HG03280 (cell line): Measurements from ENCODE around the gene BRINP2.
A peak's percentile ranks its signal among the peaks of the same experiment; 100 is the strongest.

Source experiments
- ATAC-seq: cut with Tn5 transposase; IDR thresholded peaks from one replicate; pipeline ENCODE4 v1.9.1; 2021; ENCODE audit warnings: mild to moderate bottlenecking, moderate library complexity; ENCODE audit not compliant: unreplicated experiment

The BRINP2 gene

DNA sequence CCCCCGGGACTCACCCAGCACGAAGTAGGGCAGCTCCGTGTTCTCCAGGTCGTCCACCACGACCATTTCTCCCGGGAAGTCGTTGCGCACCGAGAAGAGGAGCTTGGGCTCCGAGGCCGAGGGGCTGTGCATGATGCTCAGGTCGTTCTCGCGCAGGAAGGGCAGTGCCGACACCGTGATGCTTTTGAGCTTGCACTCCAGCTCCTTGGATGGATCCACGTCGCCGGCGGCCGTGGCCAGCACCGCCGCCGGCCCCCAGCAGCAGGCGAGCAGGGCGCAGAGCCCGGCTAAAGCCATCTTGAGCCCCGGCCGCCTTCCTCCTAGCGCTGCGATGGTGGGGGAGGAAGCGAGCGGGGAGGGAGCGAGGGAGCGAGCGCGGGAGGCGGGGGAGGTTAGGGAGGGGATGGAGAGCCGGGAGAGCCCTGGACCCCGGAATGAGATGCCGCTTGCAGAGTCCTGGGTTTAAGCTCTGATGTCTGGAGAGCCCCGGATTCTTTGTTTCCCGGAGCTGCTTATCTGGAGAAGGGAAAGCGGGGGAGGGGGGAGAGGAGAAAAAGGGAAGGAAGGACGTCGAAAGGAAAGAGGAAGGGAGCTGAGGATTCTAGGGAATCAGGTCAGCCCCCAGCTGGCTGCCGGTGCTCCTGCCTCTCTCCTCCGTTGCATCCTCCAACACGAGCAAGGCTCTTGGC is 6.2 kb upstream of the BRINP2 start, which contains the start of gene ASTN1:
Gene ASTN1, minus strand, starts transcription at position 333 of the 689 bp plus-strand sequence. Its CDS starts 36 bp downstream, at position 297.
- ATAC-seq = no peak

DNA sequence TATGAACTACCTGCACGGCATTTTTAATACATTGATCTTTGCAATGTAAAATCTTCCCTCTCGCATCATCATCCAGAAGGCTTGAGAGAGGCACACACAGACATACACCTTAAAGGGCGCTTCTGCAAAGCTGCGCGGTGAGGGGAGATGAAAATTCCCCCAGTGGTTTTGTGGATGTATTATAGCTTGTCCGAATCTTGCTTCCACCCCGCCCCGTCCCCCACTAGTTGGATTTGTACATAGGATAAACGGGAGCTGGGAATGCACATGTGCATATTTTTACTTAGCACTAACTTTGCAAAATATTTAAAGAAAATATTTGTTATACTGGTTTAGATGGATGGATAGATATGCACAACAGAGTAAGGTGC is 5.7 kb upstream of the BRINP2 start:
- ATAC-seq = no peak

DNA sequence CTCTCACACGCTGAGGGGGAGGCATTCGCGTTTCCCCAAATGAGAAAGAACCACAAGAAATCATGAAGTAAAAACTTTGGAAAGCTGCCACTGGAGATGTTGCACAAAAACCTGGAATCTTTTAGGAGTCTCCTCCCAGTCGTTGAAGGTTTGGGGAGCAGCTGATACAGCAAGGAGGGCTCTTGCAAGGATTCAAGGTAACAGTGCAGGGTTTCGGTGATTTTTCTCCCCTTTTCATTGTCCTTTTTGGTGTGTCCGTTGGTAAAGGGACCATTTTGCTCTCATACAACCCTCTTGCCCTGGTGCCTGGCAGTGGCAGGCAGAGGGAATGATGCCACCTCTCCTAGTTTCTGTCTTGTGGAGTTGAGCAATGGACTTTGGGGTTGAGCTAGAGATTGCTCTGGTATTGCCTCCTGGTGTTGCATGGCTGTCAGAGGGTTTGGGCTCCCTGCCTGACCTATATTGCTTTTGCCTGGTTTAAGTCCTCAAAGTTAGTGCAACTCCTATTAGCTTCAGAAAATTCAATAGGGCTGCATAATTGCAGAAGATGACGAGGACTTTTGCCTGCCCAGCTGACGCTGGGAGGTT is 872 bp downstream of the BRINP2 start:
- no peak for ATAC-seq

DNA sequence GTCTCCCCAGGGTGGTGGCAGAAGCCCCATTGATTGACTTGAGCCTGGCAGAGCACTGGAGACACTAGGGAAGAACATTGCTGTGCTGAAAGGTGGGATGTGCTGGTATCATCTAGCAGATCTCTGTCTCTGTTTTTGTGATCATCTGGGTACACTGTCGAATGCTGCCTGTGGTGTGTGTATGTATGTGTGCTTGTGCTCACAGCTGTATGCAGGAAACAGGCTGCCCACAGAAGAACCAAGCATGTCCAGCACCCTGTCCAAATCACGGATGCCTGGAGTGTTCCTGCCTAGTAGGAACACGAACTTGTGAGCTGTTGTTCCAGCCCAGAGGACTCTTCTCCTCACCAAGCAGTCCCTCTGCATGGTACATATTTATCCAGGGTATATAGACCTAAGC is 1.5 kb downstream of the BRINP2 start:
- no peak for ATAC-seq

DNA sequence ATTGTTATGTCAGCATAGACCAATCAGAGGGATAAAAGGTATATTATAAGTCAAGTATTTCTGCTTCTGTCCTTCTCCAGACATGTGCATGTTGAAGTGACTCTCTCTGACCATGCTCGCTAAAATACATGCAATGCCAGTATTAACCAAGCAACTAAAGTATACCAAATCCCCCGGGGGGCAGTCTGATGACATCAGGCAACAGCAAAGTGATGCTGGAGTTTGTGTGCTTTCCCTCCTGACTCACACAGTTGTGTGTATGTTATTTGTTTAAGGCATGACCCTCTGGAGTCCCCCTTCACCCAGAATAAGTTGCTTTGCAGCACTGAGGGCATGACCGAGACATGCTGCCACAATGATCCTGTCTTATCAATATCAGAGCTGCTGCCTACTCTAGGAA is 2.1 kb downstream of the BRINP2 start:
- no peak for ATAC-seq

DNA sequence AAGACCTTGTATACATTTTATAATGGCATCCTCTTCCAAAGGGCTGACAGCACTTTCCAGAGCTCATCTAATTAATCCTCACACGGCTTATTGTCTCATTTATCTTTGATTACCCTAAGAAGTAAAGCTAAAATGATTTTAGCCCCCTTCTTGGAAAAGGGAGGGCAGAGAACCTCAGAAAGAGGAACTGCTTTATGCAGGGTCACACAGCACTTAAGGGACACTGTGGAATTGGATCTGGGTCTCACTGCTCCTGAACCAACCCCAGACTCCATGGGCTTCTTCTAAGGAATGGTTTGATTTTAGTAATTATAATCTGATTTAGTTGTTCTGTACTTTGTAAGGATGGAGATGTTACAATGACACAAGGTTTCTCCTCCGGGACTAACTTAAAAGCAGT is 3.2 kb downstream of the BRINP2 start:
- no peak for ATAC-seq

DNA sequence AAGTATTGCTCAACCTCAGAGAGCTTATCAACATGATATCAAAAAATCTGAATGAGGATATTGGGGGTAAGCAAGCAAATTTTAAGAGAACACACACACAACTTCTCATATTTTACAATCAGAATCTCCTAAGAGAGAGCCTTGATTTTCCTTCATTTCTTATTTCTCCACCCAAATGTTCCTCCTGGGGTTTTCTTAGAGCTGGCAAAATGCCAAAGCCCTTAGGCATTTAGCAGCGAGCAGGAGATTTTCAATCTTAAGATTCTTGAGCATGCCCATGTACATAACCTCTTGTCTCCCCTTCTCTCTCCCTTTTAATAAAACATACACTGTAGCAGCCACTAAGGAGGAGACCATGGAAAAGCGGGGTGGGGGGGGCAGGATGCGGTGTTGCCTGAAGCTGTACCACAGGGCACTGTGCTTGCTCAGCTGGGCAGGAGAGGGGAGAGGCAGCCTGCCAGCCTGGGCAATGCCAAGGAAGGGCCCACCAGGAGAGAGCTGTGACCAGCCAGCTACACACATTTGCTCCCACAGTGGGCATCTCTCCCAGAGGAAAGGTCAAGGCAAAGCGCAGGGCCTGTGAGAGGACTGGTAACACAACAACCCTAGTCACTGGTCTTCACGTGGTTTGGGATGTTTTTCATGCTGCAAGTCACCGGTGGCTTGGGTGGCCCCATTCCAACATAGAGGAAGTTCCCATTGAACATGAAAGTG is 4.3 kb downstream of the BRINP2 start:
- no peak for ATAC-seq

DNA sequence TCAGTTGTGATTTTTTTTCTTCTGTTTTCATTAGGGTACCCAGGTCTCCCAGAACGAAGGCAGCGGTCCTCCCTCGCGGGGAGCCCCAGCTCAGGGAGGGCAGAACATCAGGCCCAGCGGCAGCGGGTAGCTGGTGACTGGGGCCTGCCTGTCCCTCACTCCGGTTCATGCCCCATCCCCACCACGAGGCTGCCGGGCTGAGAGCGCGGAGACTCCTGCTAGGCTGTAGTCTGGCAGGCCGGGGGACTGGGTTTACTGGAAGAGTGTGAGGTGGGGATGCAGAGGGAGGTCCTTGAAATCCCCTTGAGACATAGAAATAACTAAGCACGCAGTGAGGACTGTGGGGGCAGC is 10.5 kb downstream of the BRINP2 start:
- no peak for ATAC-seq

DNA sequence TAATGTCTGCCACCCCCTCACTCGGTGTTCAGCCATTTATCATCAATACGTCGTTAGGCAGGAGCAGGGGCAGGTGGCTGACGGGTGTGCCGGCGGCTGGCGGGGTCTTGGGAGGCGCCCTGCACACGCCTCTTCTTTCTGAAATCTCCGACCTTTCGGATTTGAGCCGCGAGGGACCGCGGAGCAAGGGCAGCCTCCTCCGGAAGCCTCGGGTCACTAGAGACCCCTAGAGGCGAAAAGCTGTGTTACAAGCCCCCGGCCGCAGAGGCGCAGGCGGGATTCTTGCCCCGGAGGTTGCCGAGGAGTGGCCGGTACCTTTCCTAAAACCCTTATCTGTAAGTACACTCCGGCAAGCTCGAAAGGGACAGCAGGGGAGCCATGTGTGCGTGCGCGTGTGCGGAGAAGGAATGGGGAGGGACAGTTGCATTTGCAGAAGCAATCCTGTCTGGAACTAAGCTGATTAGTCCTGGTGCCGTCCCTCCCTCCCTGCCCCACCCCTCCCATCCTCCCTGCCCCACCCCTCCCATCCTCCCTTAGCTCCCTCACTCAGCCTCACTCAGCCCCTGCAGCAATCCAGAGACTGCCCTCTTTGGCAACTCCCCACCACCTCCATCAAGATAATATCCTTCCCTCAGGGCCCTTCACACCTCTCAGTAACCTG is 11.0 kb downstream of the BRINP2 start:
- peak; percentile 95 for ATAC-seq

DNA sequence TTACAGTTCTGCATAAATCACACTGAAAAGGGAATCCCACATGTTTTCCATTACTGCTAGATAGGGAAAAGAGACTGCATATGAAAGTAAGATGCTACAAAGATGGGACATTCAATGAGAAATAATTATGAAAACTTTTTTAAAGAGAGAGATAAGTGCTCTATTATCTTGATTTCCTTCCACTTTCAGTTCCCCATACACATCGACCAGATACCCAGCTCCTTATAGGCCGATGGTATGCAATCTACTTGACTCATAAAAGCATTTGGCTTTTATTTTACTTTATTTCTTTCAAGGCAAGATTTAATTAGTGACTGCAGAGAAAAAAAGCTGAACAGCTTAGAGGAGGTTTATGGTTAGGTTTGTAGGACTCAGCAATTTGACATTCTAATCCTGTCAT is 13.1 kb downstream of the BRINP2 start:
- ATAC-seq = no peak

DNA sequence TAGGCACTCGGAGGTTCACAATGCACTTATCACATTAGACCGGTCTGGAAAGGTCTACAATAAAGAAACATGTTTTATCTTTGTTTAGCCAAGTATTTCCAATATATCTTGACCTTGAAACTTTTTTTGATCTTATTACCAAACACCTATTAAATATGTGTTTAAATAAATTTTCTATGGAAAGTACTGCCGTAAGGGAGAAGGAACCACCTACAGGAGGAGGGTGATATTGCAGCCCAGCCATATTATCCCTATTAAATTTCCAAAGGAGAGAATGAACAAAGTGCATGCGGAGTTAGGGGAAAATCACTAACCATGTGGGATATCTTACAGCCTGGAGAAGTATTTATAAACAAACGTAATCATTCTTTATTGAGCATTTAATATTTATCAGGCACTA is 14.5 kb downstream of the BRINP2 start:
- no peak for ATAC-seq

DNA sequence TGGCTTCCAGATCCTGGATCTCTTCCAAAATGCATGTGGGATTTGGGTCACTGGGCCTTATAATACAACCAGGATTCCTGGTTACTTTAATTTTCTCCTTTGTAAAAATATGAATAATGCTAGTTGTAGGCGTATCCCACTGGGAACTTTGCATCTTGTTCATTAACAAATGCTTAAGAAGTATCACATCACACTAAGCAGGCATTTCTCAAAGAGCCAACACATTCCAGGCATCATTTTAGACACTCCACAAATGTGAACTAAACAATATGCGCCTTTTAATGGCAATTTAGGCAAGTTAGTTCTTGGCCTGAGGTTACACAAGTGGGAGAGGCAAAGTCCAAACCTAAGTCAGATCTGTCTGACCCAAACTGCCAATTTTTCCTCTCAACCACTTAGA is 15.9 kb downstream of the BRINP2 start:
- no peak for ATAC-seq

DNA sequence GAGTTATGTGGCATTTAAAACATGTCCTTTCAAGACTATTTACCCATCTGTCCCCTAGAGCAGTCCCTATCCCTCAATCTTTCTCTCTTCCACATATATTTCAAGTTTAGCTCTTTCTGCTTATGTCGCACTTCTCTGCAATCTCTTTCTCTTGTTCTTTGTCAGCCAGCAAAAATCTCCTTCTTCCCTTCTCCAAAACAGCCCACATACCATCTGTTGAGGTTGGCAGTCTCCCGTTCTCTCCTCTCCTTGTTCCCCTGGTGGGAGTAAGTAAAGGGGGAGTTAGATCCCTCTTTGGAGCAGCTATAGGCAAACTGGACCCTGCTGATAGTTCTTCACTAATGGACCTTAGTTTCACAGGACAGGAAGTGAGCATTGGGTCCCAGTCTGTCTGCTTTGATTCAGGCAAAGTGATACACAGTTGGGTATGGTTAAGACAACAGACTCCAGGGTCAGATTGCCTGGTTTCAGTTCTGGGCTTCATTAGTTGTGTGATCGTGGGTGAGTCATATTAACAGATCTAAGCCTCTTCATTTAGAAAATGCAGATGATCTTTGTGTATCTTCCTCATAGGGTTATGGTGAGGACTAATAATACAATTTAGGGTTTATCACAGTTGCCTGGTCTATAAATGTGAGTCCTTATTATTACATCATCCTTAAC is 19.7 kb downstream of the BRINP2 start:
- ATAC-seq = no peak

DNA sequence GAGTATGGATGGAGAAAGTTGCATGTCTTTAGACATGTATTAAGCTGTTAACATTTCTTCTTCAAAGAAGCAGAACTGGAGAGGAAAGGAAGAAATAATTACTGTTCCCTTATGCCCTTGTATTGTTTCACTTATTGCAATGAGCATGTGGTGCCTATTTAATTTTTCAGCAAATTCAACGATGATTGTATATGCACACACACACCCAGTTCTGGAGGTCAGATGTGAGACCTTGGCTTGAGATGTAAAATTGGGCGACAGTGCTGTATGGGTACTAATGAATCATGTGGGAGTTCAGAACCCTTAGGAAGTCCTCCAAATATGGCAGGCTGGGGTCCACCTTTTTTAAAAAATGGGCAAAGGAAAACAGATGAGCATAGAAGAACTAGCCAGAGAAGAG is 27.5 kb downstream of the BRINP2 start:
- ATAC-seq = no peak

DNA sequence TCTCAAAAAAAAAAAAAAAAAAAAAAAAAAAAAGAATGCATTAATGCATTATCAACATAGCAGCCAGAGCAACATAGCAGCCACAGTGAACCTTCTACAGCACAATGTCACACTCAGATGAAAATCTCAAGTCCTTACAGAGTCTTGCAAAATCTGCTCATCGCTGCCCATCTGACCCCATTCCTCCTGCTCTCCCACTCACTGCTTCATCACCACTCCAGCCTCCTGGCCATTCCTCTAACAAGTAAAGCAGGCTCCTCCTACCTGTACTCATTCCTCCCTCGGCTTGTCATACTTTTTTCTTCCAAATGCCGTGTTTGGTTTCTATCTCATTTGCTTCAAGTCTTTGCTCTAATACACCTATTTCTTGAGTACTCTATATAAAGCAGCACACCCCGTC is 29.5 kb downstream of the BRINP2 start:
- ATAC-seq = no peak

DNA sequence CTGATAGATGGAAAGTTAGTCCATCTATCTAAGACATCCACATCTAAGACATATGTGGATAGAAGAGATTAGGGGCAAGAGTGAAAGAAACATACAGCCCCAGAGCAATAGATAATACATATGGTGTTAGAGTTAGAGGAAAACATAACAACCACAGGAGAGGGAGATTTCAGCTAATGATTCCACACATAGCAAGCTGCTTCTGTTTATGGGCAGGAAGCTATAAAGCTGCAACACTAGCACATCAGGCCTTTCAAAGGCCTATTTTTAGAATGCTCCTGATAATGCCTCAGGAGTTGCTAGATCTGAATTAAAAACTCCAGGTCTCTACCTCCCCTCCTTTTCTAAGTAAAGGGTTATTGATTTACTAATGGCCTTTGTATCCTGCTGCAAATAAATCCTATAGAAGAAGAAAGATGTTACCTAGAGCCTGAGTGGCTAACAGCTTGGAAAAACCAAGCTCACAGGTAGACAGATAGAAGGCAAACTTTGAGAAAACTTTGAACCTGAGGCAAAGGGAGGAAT is 36.1 kb downstream of the BRINP2 start:
- ATAC-seq = no peak

DNA sequence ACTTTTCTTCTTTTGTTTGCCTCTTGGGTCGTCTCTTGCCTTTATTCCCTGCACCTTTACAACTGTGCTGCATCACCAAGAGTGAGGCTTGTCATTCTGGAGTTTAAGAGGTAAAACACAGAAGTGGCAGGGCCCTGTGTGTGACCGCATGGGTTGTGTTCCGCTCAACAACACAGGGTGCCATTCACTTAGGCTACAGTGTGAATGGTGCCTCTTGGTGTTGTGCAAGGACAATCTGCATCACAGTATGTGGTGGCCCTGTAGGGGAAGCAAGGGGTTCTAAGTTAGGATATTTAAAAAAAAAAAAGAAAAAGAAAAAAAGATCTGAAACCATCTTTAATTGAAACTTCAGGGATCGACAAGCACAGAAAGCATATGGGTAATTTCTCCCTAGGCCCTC is 38.2 kb downstream of the BRINP2 start:
- ATAC-seq = no peak

DNA sequence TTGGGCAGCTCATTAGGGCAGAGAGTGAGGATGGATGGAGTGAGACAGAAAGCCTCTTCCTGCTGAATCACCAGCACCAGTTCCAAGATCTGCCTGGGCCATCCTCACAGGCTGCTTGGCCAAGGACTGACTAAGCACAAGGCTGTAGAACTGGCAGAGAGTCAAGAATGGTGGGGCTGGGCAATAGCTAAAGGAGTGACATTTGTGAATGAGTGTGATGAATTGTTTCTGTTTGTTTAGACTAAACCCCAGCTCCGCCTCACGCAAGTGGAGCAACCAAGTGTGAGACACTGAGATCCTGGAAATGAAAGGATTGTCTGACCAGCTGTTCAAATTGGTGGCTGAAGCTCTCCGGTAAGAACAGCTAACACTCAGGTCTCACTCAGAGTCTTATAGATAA is 38.6 kb downstream of the BRINP2 start:
- ATAC-seq = no peak

DNA sequence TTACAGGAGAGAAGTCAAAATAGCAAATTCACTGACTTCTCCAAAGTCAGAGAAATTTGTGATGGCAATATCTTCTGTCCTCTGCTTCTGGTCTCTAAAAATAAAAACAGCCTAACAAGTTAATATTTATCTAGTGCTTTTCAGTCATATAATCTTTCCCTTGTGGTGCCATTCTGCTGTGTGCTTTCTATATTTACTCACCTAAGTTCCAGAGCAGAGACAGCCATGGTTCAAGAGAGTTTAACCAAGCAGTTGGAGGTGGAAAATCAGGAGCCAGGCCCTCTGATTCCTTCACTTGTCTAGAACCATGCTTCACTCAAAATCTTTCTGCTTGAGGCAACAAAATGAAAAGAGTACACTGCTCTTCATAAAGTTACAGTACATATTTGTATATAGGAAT is 39.3 kb downstream of the BRINP2 start:
- no peak for ATAC-seq

DNA sequence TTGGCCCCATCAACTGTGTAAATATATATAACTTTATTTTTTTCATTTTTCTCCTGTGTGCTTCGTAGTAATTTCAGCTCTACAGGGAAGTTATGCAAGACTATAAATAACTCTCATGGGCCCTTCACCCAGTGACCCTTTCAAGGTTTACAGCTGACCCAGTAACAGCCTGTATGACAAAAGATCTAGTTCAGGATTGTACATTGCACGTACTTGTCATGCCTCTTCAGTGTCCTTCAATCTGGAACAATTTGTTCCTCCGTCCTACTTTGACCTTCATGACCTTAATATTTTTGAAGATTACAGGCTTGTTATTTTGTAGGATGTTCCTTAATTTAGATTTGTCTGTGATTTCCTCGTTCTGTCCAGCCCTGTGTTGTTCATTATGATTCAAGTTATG is 40.5 kb downstream of the BRINP2 start:
- no peak for ATAC-seq

DNA sequence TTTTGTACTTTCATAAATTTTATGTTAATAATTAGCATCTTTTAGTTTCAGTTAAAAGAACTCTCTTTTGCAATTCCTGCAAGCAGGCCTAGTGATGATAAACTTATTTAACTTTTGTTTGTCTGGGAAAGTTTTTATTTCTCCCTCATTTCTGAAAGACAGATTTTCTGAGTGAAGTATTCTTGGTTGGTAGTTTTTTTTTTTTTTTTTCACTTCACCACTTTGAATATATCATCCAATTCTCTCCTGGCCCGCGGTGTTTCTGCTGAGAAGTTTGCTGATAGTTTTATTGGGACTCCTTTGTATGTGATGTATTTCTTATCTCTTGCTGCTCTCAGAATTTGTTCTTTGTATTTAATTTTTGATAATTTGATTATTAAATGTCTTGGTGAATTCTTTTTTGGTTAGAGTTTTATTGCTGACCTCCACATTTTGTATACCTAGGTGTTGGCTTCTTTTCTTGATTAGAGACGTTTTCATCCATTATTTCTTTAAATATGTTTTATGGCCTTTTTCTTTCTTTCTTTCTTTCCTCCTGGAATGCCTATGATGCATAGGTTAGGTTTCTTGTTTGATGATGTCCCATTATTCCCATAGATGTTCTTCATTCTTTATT is 45.9 kb downstream of the BRINP2 start:
- no peak for ATAC-seq
